Frontal cortex (tissue), 4 donors: ENCODE results near the gene SLC7A6OS. TPM values are rescaled to one million over a fixed set of nuclear protein-coding genes. Genes with fewer than 3 reads are reported as not detected.

Experiments used
- DNase-seq, 2 donors: peaks; one replicate each; pipeline ENCODE4 v3.0.0; 2012; ENCODE audit warnings: low spot score in 2 of 2
- FAIRE-seq: peaks from 2 replicates; lab custom pipeline; 2012; peaks lifted over from hg19 to GRCh38; lab: Jason Lieb, UNC
- total RNA-seq: library from RNA; depleted of rRNA; stranded (reverse); fragments of >200 nt; gene quantifications from one replicate; pipeline ENCODE4 v1.2.3, GENCODE V29; 2014
- donor health status: control.
- donor health status: control.
- donor health status: control.

Gene SLC7A6OS
- total RNA-seq, 1 donor from 2014 or later: 11.4 TPM

- DNase-seq (no peak), FAIRE-seq (no peak)
These were observed 35.4 kb upstream of the SLC7A6OS start for GRCh38 chr16:68345958-68346635.

GRCh38 chr16:68345351-68345810, 34.6 kb upstream of the SLC7A6OS start:
- DNase-seq (no peak), FAIRE-seq (no peak)

- no peak for FAIRE-seq
- DNase-seq: no peak
These were observed 33.5 kb upstream of the SLC7A6OS start for GRCh38 chr16:68344252-68344651.

DNA sequence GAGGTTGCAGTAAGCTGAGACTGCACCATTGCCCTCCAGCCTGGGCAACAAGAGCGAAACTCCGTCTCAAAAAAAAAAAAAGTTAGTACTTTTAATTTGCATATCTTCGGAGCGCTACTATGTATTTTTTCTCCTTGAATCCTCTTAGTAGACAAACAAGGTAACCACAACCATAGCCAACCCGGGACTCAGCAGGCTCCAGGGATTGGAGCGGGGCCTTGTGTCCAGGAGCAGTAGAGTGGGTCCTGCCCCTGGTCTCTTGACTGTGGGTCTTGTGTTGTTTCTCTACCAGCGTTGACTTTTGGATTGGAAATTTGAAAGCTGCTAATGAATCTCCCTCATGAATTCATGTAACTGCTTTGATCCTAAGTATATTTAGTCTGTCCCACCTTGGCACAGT, 32.4 kb upstream of the SLC7A6OS start:
- FAIRE-seq: no peak
- no peak for DNase-seq

GRCh38 chr16:68342620-68343019, 31.9 kb upstream of the SLC7A6OS start:
- DNase-seq: no peak

GRCh38 chr16:68339214-68339613, 28.5 kb upstream of the SLC7A6OS start:
- no peak for FAIRE-seq

More at GRCh38 chr16:68342620-68343019, 31.9 kb upstream of the SLC7A6OS start:
- FAIRE-seq: no peak

GRCh38 chr16:68338326-68339119, 27.8 kb upstream of the SLC7A6OS start:
- no peak for DNase-seq
- no peak for FAIRE-seq

More at GRCh38 chr16:68339214-68339613, 28.5 kb upstream of the SLC7A6OS start:
- DNase-seq: no peak

DNA sequence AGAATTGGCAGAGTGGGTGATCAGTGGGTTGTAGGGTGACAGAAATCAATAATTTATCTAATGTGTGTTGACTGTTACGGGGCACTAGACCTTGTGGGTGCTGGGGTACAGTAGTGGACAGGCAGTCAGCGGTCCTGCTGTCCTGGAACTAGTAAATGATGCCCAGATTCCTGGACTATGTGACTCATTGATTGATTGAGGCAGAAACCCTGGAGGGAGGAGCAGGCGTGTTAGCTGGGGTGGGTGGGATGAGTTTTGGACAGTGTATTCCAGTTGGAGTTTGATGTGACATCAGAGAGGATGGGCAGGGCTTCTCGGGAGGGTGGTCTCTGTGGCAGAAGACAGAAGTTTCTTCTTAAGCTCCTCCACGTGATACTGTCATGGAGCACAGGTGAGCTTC, 24.4 kb upstream of the SLC7A6OS start:
- DNase-seq: no peak
- FAIRE-seq: no peak

- DNase-seq (no peak), FAIRE-seq (no peak)
These were observed 21.8 kb upstream of the SLC7A6OS start for GRCh38 chr16:68332411-68333121.

DNA sequence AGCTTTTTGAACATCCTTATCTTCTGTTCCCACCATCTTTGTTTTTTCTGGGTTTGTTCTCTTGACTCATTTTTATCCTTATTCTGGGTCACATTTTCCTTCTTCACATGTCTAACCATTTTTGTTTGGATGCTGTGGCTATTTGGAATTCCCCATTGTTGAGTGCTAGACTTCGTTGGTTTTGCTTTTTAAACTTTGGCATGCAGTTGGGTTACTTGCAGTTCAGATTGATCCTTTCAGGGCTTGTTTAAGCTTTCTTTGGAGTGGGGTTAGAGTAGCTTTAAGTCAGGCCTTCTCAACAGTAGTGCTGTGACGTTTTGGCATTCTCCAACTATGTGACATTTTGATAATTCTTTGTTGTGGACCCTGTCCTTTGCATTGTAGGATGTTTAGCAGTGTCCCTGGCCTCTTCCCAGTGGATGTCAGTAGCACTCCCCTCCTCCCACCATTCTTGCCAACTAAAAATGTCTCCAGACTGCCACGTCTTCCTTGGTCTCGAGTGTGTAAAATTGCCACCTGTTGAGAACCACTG, 21.2 kb upstream of the SLC7A6OS start:
- no peak for DNase-seq
- no peak for FAIRE-seq

GRCh38 chr16:68328860-68329390, 18.2 kb upstream of the SLC7A6OS start:
- DNase-seq: no peak
- no peak for FAIRE-seq

- DNase-seq (peak; percentile 55 to 79), FAIRE-seq (no peak)
These were observed 17.6 kb upstream of the SLC7A6OS start for GRCh38 chr16:68328151-68328859.

- DNase-seq (no peak), FAIRE-seq (no peak)
These were observed 14.1 kb upstream of the SLC7A6OS start for GRCh38 chr16:68324780-68325357.

DNA sequence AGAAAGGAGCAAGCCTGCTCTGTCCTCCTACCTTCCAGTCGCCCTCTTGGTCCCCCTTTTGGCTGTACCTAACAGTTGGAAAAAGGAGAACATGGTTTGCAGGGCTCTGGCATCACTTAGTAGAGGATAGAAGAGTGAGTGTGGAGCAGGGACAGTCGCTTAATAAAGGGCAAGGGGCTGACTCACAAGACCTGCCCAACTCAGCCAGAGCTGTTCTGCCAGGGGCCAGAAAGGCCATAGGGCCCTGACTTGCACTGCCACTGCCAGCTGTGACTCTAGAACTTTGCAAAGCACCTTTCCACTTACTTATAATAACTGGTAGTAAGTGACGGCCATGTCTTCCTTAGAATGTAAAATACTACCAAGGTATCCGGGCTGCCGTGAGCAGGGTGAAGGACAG, 13.6 kb upstream of the SLC7A6OS start:
- DNase-seq (no peak), FAIRE-seq (no peak)

- no peak for DNase-seq
- no peak for FAIRE-seq
These were observed 8.6 kb upstream of the SLC7A6OS start for GRCh38 chr16:68319185-68319908.

DNA sequence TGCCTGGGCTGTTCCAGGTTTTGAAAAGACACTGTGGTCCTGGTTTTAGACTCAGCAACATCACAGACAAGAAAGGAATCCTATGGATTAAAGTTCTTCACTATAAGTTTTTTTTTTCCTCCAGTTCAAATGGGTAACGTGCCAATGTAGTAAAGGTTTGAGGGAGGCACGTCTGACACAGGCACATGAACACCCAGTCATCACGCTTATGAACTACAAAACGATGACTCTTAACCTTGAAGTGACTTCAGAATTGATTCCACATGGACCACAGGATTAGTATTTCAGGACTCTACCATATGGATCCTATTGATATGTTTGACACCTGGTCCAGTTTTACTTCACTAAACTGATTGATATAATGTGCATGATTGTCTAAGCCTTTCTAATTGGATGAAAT, 2.4 kb upstream of the SLC7A6OS start:
- FAIRE-seq (no peak), DNase-seq (no peak)

DNA sequence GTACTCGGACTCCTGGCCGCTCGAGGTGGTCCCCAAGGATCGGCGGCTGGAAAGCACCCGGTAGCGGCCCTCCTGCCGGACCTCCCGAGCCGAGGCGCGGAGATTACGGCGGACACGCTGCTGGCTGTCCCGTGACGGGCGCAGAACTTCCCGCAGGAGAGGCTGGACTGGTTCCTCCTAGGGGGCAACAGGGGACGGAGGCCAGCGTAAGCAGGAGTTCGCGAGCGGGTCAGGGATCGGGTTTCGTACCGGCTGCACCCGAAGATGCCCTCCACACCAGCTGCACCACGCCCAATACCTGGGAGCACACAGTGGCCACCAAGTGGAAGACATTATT, 341 bp downstream of the SLC7A6OS start:
- DNase-seq (no peak), FAIRE-seq (no peak)

DNA sequence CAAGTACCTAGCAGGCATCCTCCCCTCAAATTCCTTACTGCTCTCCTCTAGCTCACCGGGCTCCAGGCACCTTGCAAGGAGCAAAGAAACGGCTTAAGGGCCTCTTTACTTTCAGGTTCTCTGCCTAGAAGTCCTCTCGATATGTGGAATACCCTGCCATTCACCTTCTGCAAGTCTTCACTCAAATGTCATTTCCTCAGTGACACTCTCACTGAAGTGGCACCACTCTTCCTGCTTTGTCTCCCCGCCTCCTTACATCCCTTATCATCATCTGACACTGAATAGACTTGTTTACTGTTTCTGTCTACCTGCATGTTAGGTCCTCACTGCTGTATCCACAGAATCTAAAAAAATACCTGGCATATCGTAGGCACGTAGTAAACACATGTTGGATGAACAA, 947 bp downstream of the SLC7A6OS start:
- FAIRE-seq (no peak), DNase-seq (no peak)

DNA sequence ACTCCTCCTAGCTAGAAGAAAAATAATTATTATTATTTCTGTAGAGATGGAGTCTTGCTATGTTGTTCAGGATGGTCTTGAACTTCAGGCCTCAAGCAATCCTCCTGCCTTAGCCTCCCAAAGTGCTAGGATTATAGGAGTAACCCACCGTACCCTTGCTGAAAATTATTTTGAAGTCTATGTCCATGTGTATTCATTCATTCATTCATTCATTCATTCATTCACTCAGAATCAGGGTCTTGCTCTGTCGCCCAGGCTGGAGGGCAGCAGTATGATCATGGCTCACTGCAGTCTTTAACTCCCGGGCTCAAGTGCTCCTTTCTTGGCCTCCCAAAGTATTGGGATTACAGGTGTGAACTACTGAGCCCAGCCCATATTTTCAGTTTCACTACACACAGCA, 4.1 kb downstream of the SLC7A6OS start:
- no peak for DNase-seq
- no peak for FAIRE-seq
